Neural progenitor cell (in vitro differentiated cells): ENCODE measurements around the gene ATP8A1.

Source experiments
- EZH2 ChIP-seq: fragments of 200-600 bp; sonication (generic); IDR thresholded peaks from 2 replicates; pipeline ENCODE4 v1.6.1; 2017; ENCODE audit warnings: antibody characterized with exemption, mild to moderate bottlenecking, moderate library complexity
- EZH2phosphoT487 ChIP-seq: fragments of 200-600 bp; sonication (generic); IDR thresholded peaks from 2 replicates; pipeline ENCODE4 v1.6.1; 2017; ENCODE audit warnings: antibody characterized with exemption
- TF ChIP-seq, protein P1 (sequence below): fragments of 200-600 bp; sonication (generic); IDR thresholded peaks from 2 replicates; pipeline ENCODE4 v1.5.1; 2017; ENCODE audit warnings: antibody characterized with exemption, mild to moderate bottlenecking

DNA sequence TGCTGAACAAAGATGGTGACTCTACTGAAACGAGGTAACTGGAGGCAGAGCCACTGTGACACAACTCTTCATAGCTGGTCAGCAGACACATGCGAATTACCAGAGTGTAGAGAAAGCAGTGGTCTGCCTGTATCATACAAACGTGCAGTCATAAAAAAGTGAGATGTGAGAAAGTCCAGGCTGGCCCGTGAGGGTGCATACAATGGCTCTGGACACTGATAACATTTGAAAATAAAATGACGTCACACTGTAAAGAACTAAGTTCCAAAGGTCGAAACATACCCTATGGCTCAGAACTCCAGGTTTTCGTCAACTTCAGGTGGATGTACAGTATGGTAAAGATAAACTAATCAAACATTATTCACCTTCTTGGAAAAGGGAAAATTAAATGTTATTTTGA, 163.9 kb downstream of the ATP8A1 start:
- TF ChIP-seq, protein P1, sequence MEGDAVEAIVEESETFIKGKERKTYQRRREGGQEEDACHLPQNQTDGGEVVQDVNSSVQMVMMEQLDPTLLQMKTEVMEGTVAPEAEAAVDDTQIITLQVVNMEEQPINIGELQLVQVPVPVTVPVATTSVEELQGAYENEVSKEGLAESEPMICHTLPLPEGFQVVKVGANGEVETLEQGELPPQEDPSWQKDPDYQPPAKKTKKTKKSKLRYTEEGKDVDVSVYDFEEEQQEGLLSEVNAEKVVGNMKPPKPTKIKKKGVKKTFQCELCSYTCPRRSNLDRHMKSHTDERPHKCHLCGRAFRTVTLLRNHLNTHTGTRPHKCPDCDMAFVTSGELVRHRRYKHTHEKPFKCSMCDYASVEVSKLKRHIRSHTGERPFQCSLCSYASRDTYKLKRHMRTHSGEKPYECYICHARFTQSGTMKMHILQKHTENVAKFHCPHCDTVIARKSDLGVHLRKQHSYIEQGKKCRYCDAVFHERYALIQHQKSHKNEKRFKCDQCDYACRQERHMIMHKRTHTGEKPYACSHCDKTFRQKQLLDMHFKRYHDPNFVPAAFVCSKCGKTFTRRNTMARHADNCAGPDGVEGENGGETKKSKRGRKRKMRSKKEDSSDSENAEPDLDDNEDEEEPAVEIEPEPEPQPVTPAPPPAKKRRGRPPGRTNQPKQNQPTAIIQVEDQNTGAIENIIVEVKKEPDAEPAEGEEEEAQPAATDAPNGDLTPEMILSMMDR: no peak
- TF ChIP-seq EZH2phosphoT487: no peak
- no peak for TF ChIP-seq EZH2
